Trophoblast cell (in vitro differentiated cells and primary cell): ENCODE data around the gene RASSF1.
"Not testable (repeated sequence)": the region's sequence is repeated elsewhere in the genome, so short reads cannot be mapped to it uniquely, and the experiment has no call there.

ENCODE experiments used
- DNase-seq, 2 donors: peaks; one replicate each; pipeline ENCODE4 v3.0.0-alpha.2; 2016
- H2AFZ ChIP-seq: 2 replicates; pipeline ENCODE4 v1.6.1; 2013; ENCODE audit warnings: low read length, moderate library complexity, mild to moderate bottlenecking; ENCODE audit not compliant: insufficient read depth, poor library complexity
- H2AK5ac ChIP-seq: 2 replicates; pipeline ENCODE4 v1.6.1; 2013; ENCODE audit warnings: mild to moderate bottlenecking, low read length
- H2BK120ac ChIP-seq: 2 replicates; pipeline ENCODE4 v1.6.1; 2013; ENCODE audit warnings: low read length, mild to moderate bottlenecking, moderate library complexity; ENCODE audit not compliant: insufficient read depth, poor library complexity
- H2BK12ac ChIP-seq: 2 replicates; pipeline ENCODE4 v1.6.1; 2013; ENCODE audit warnings: mild to moderate bottlenecking, low read length, moderate library complexity
- H2BK5ac ChIP-seq: 2 replicates; pipeline ENCODE4 v1.6.1; 2013; ENCODE audit warnings: low read length, low read depth, moderate library complexity, mild to moderate bottlenecking; ENCODE audit not compliant: poor library complexity
- H3K14ac ChIP-seq: 2 replicates; pipeline ENCODE4 v1.6.1; 2013; ENCODE audit warnings: mild to moderate bottlenecking, low read length
- H3K18ac ChIP-seq: 2 replicates; pipeline ENCODE4 v1.6.1; 2013; ENCODE audit warnings: mild to moderate bottlenecking, low read length
- H3K23ac ChIP-seq: 2 replicates; pipeline ENCODE4 v1.6.1; 2013; ENCODE audit warnings: low read length
- H3K27ac ChIP-seq: 2 replicates; pipeline ENCODE4 v1.5.1; 2013; ENCODE audit warnings: low read depth, mild to moderate bottlenecking, inconsistent platforms, low read length, moderate library complexity
- H3K27me3 ChIP-seq: 2 replicates; pipeline ENCODE4 v1.6.1; 2013; ENCODE audit warnings: inconsistent platforms, mild to moderate bottlenecking, low read length, moderate library complexity; ENCODE audit not compliant: insufficient read depth
- H3K36me3 ChIP-seq, 2 experiments: 1 replicate in 1 of 2; 2 replicates in 1 of 2; pipeline ENCODE4 v1.6.1; 2013; ENCODE audit warnings: low read length in 2 of 2, mild to moderate bottlenecking in 2 of 2, moderate library complexity in 1 of 2; ENCODE audit not compliant: insufficient read depth in 2 of 2, control insufficient read depth in 1 of 2
- H3K4ac ChIP-seq: 2 replicates; pipeline ENCODE4 v1.6.1; 2013; ENCODE audit warnings: low read depth, mild to moderate bottlenecking, low read length, moderate library complexity
- H3K4me1 ChIP-seq, 2 experiments: 1 replicate in 1 of 2; 2 replicates in 1 of 2; pipeline ENCODE4 v1.6.1; 2013; ENCODE audit warnings: low read length in 2 of 2, mild to moderate bottlenecking in 2 of 2, moderate library complexity in 1 of 2; ENCODE audit not compliant: insufficient read depth in 2 of 2, control insufficient read depth in 1 of 2
- H3K4me2 ChIP-seq: 2 replicates; pipeline ENCODE4 v1.6.1; 2013; ENCODE audit warnings: inconsistent platforms, mild to moderate bottlenecking, low read length, moderate library complexity
- H3K4me3 ChIP-seq: 2 replicates; pipeline ENCODE4 v1.5.1; 2013; ENCODE audit warnings: mild to moderate bottlenecking, low read depth, low read length, inconsistent platforms
- H3K79me1 ChIP-seq: one replicate; pipeline ENCODE4 v1.6.1; 2013; ENCODE audit warnings: low read length
- H3K79me2 ChIP-seq: 2 replicates; pipeline ENCODE4 v1.6.1; 2013; ENCODE audit warnings: low read length, mild to moderate bottlenecking; ENCODE audit not compliant: control insufficient read depth, insufficient read depth, poor library complexity
- H3K9ac ChIP-seq: 2 replicates; pipeline ENCODE4 v1.6.1; 2013; ENCODE audit warnings: mild to moderate bottlenecking, low read length
- H3K9me3 ChIP-seq: 2 replicates; pipeline ENCODE4 v1.6.1; 2013; ENCODE audit warnings: low read depth, mild to moderate bottlenecking, control low read depth, inconsistent platforms, low read length; ENCODE audit not compliant: insufficient read depth
- H4K12ac ChIP-seq: 2 replicates; pipeline ENCODE4 v1.6.1; 2013; ENCODE audit warnings: low read depth, mild to moderate bottlenecking, low read length, moderate library complexity
- H4K8ac ChIP-seq: 2 replicates; pipeline ENCODE4 v1.6.1; 2013; ENCODE audit warnings: low read depth, mild to moderate bottlenecking, low read length, moderate library complexity
- H4K91ac ChIP-seq: one replicate; pipeline ENCODE4 v1.6.1; 2013; ENCODE audit warnings: low read depth, mild to moderate bottlenecking, low read length, moderate library complexity
- WGBS: extraction: QIAGEN DNeasy Blood & Tissue Kit; methylation state at CpG from one replicate; pipeline ENCODE4 v1.1.7; 2013; ENCODE audit warnings: missing lambda C conversion rate; ENCODE audit not compliant: insufficient read length, insufficient coverage; ENCODE audit errors: extremely low coverage; 5-methylcytosine and 5-hydroxymethylcytosine counted together

The RASSF1 gene

DNA sequence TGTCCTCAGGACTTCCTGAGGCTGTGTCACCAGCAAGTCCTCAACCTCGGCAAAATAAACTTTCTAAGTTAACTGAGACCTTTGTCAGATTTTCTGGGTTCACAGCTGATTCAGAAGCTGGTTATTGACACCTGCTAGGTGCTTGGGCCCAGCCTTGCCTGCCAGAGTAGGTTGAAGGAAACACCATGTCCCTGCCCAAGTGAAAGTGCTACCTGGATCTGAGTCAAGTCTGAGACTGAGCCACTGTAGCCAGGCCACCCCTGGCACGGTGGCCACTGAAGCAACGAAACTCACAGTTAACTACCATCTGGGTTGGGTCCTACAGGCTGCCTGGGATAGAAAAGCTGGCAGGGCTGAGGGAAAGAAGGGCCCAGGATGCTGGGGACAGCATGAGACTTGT lies 26.3 kb downstream of the RASSF1 start:
- Histone ChIP-seq H3K4ac (no peak overlapping the region), H2BK5ac (no peak overlapping the region), H3K27ac (no peak overlapping the region), H3K18ac (no peak overlapping the region), H3K23ac (no peak overlapping the region), H3K79me1 (no peaks in the 10 kb centered on the region), H2AK5ac (no peak overlapping the region), H3K4me1 (peaks cover 18 to 19% of the 10 kb centered on the region in 2 experiments), H2AFZ (no peak overlapping the region), H3K36me3 (peaks cover 24% of the 10 kb centered on the region in 2 experiments), H3K4me2 (no peak overlapping the region), H3K79me2 (no peaks in the 10 kb centered on the region), H4K8ac (no peak overlapping the region), H2BK12ac (no peak overlapping the region), H3K9ac (no peak overlapping the region), H2BK120ac (no peak overlapping the region), H3K27me3 (no peaks in the 10 kb centered on the region), H3K14ac (no peak overlapping the region), H4K12ac (no peak overlapping the region), H3K9me3 (peaks cover 2% of the 10 kb centered on the region), H4K91ac (no peak overlapping the region), H3K4me3 (no peak overlapping the region)
- DNase-seq: no peak
- no CpG with 5 or more reads among the region's 3 CpGs for WGBS

DNA sequence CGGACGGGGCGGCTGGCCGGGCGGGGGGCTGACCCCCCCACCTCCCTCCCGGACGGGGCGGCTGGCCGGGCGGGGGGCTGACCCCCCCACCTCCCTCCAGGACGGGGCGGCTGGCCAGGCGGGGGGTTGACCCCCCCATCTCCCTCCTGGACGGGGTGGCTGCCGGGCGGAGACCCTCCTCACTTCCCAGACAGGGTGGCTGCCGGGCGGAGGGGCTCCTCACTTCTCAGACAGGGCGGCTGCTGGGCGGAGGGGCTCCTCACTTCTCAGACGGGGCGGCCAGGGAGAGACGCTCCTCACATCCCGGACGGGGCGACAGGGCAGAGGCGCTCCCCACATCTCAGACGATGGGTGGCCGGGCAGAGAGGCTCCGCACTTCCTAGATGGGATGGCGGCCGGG lies 28.6 kb downstream of the RASSF1 start:
- H3K36me3 ChIP-seq, H3K4me3 ChIP-seq, H2AK5ac ChIP-seq, H2BK12ac ChIP-seq, H4K91ac ChIP-seq, H3K4me2 ChIP-seq, H3K27ac ChIP-seq, H3K4me1 ChIP-seq, H3K79me1 ChIP-seq, H3K27me3 ChIP-seq, H3K9me3 ChIP-seq, H4K8ac ChIP-seq, H2BK5ac ChIP-seq, H3K9ac ChIP-seq, H2BK120ac ChIP-seq, H2AFZ ChIP-seq, H3K14ac ChIP-seq, H4K12ac ChIP-seq, H3K79me2 ChIP-seq, H3K23ac ChIP-seq, DNase-seq, H3K18ac ChIP-seq, H3K4ac ChIP-seq: not testable (repeated sequence)
- no CpG with 5 or more reads among the region's 32 CpGs for WGBS

DNA sequence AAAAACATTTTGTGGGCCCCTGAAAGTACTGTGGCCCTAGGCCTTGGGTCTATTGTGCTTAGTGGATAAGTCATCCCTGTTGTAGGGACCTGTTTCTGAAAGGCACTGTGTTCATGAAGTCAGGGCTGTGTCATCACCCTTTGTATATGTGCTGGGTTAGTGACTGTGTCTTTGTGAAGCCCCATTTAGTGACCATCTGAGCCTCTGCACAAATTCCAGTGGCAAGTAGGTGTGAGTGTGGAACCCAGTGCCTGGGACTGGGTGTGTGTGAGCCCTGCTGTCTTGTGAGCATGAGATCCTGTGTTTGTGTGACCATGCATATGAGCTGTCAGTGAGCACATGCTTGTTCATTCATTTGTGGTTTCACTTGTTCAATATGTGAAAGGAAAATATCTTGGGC lies 36.0 kb downstream of the RASSF1 start:
- no peak overlapping the region for H3K4me3 ChIP-seq
- no peak overlapping the region for H2BK12ac ChIP-seq
- no peak overlapping the region for H2AK5ac ChIP-seq
- peaks cover 15 to 19% of the 10 kb centered on the region in 2 experiments for H3K4me1 ChIP-seq
- no peak overlapping the region for H3K18ac ChIP-seq
- no peak overlapping the region for H3K4me2 ChIP-seq
- no peaks in the 10 kb centered on the region for H3K79me2 ChIP-seq
- no peak overlapping the region for H4K12ac ChIP-seq
- H3K27me3 ChIP-seq: no peaks in the 10 kb centered on the region
- H2BK120ac ChIP-seq: no peak overlapping the region
- H3K4ac ChIP-seq: no peak overlapping the region
- no peak overlapping the region for H2BK5ac ChIP-seq
- no peak overlapping the region for H3K9ac ChIP-seq
- H4K8ac ChIP-seq: no peak overlapping the region
- H2AFZ ChIP-seq: no peak overlapping the region
- H3K27ac ChIP-seq: no peak overlapping the region
- peaks cover 2 to 4% of the 10 kb centered on the region in 2 experiments for H3K36me3 ChIP-seq
- no peak overlapping the region for H3K14ac ChIP-seq
- H3K79me1 ChIP-seq: peaks cover 16% of the 10 kb centered on the region
- DNase-seq: no peak
- H3K23ac ChIP-seq: no peak overlapping the region
- no peak overlapping the region for H4K91ac ChIP-seq
- peaks cover 11% of the 10 kb centered on the region for H3K9me3 ChIP-seq

- H2BK120ac ChIP-seq: no peak within 1 kb of the TSS
- H3K27ac ChIP-seq: no peak within 1 kb of the TSS
- no peak within 1 kb of the TSS for H3K23ac ChIP-seq
- H3K79me1 ChIP-seq: peaks cover 23% of the 10 kb centered on the region
- H3K4me2 ChIP-seq: no peak within 1 kb of the TSS
- H2AK5ac ChIP-seq: peak within 1 kb of the TSS; percentile 44
- H3K79me2 ChIP-seq: peaks cover 3% of the 10 kb centered on the region
- H3K4me3 ChIP-seq: no peak within 1 kb of the TSS
- DNase-seq: no peak
- H2BK5ac ChIP-seq: no peak within 1 kb of the TSS
- H3K18ac ChIP-seq: peak within 1 kb of the TSS; percentile 48
- no peak within 1 kb of the TSS for H4K91ac ChIP-seq
- H3K14ac ChIP-seq: no peak within 1 kb of the TSS
- H3K36me3 ChIP-seq: no peaks in the 10 kb centered on the region
- peaks cover 19 to 24% of the 10 kb centered on the region in 2 experiments for H3K4me1 ChIP-seq
- no peak within 1 kb of the TSS for H3K9ac ChIP-seq
- WGBS: no CpG with 5 or more reads among the region's 14 CpGs
- no peak within 1 kb of the TSS for H4K12ac ChIP-seq
- no peak within 1 kb of the TSS for H4K8ac ChIP-seq
- no peak within 1 kb of the TSS for H2AFZ ChIP-seq
- no peaks in the 10 kb centered on the region for H3K27me3 ChIP-seq
- H2BK12ac ChIP-seq: no peak within 1 kb of the TSS
- no peak within 1 kb of the TSS for H3K4ac ChIP-seq
- peaks cover 10% of the 10 kb centered on the region for H3K9me3 ChIP-seq
These were observed 37.4 kb downstream of the RASSF1 start, which contains the start of gene HYAL1 for GRCh38 chr3:50303013-50303815. Gene HYAL1 (minus strand): TSS chr3:50303574. CDS start chr3:50302956, 618 bp downstream.
